SU-DHL-6 (cell line): Measurements from ENCODE around the gene RTRAF.

ENCODE experiments used
- H2AFZ ChIP-seq: fragments of 200-600 bp; sonication (generic); 2 replicates; pipeline ENCODE4 v1.6.1; 2014; ENCODE audit warnings: low read depth, mild to moderate bottlenecking, moderate library complexity, mixed read lengths, antibody characterized with exemption, low read length; ENCODE audit not compliant: severe bottlenecking
- H3F3A ChIP-seq: fragments of 200-600 bp; shearing (Covaris generic); 2 replicates; pipeline ENCODE4 v1.6.0; 2016; ENCODE audit warnings: antibody characterized with exemption, mild to moderate bottlenecking; ENCODE audit not compliant: insufficient read depth
- H3K27ac ChIP-seq: fragments of 200-600 bp; sonication (generic); 2 replicates; pipeline ENCODE4 v1.5.1; 2016; ENCODE audit warnings: low read depth, mild to moderate bottlenecking, low read length, moderate library complexity, mixed read lengths
- H3K27me3 ChIP-seq: fragments of 200-600 bp; sonication (generic), shearing (Covaris generic); 2 replicates; pipeline ENCODE4 v1.6.0; 2014; ENCODE audit warnings: mild to moderate bottlenecking, low read length
- H3K36me3 ChIP-seq: fragments of 200-600 bp; sonication (generic); 2 replicates; pipeline ENCODE4 v1.6.1; 2014; ENCODE audit warnings: mild to moderate bottlenecking, low read length, mixed read lengths
- H3K4me2 ChIP-seq: fragments of 300-600, 200-600 bp; shearing (Covaris generic), sonication (generic); 2 replicates; pipeline ENCODE4 v1.6.0; 2014; ENCODE audit warnings: low read length, low read depth, mild to moderate bottlenecking; ENCODE audit not compliant: poor library complexity, severe bottlenecking
- H3K4me3 ChIP-seq: fragments of 200-600 bp; sonication (generic); 2 replicates; pipeline ENCODE4 v1.5.1; 2014; ENCODE audit warnings: antibody characterized with exemption, low read length, mild to moderate bottlenecking, mixed read lengths; ENCODE audit not compliant: insufficient read depth, poor library complexity, severe bottlenecking
- H3K79me2 ChIP-seq: fragments of 200-600 bp; sonication (generic); 2 replicates; pipeline ENCODE4 v1.6.1; 2014; ENCODE audit warnings: mild to moderate bottlenecking, low read length, moderate library complexity; ENCODE audit not compliant: insufficient read depth
- H3K9ac ChIP-seq: fragments of 200-600 bp; sonication (generic); 2 replicates; pipeline ENCODE4 v1.7.0; 2014; ENCODE audit warnings: mild to moderate bottlenecking, low read length
- H3K9me2 ChIP-seq: fragments of 200-600 bp; sonication (generic); replicated peaks from 2 replicates; pipeline ENCODE4 v1.6.1; 2014; ENCODE audit warnings: low read length; ENCODE audit not compliant: insufficient read depth
- H3K9me3 ChIP-seq: fragments of 200-600 bp; sonication (generic); 2 replicates; pipeline ENCODE4 v1.6.1; 2014; ENCODE audit warnings: low read length, mixed read lengths; ENCODE audit not compliant: insufficient read depth
- H4K20me1 ChIP-seq: fragments of 200-600 bp; sonication (generic); 2 replicates; pipeline ENCODE4 v1.6.1; 2014; ENCODE audit warnings: low read depth, mild to moderate bottlenecking, antibody characterized with exemption, low read length, moderate library complexity, mixed read lengths
- CTCF ChIP-seq: fragments of 200-600 bp; sonication (generic); IDR thresholded peaks from one replicate; pipeline ENCODE4 v1.5.1; 2017; ENCODE audit warnings: antibody characterized with exemption, mild to moderate bottlenecking, low read length, moderate library complexity; ENCODE audit not compliant: insufficient read depth, poor library complexity, severe bottlenecking
- EZH2phosphoT487 ChIP-seq: fragments of 200-600 bp; sonication (generic), shearing (Covaris generic); conservative IDR thresholded peaks from 2 replicates; pipeline ENCODE4 v1.6.1; 2018; ENCODE audit warnings: mild to moderate bottlenecking, antibody characterized with exemption, low read length, moderate library complexity, mixed read lengths

Gene RTRAF

GRCh38 chr14:52039124-52039815, 49.9 kb downstream of the RTRAF start:
- Histone ChIP-seq H3K9ac (no peak overlapping the region), H3K36me3 (no peaks in the 10 kb centered on the region), H3K79me2 (no peaks in the 10 kb centered on the region), H3K27me3 (no peaks in the 10 kb centered on the region), H4K20me1 (no peaks in the 10 kb centered on the region), H3K27ac (no peak overlapping the region), H3K9me2 (no peaks in the 10 kb centered on the region), H3K4me2 (no peak overlapping the region), H3F3A (no peaks in the 10 kb centered on the region), H2AFZ (no peak overlapping the region), H3K9me3 (0 out of 2 replicates have a peak, but pooled peaks cover 5% of the 10 kb centered on the region), H3K4me3 (no peak overlapping the region)
- no peak for TF ChIP-seq CTCF
- TF ChIP-seq EZH2phosphoT487 = no peak

- no peak overlapping the region for H3K27ac ChIP-seq
- no peak overlapping the region for H3K9ac ChIP-seq
These were observed 51.3 kb downstream of the RTRAF start for GRCh38 chr14:52040598-52040997.

GRCh38 chr14:52042371-52043289, 53.3 kb downstream of the RTRAF start:
- Histone ChIP-seq H3K36me3 (no peaks in the 10 kb centered on the region), H3F3A (no peaks in the 10 kb centered on the region), H3K9ac (no peak overlapping the region), H3K27me3 (no peaks in the 10 kb centered on the region), H3K4me2 (no peak overlapping the region), H2AFZ (no peak overlapping the region), H3K9me3 (no peaks in the 10 kb centered on the region), H4K20me1 (no peaks in the 10 kb centered on the region), H3K9me2 (no peaks in the 10 kb centered on the region), H3K79me2 (no peaks in the 10 kb centered on the region), H3K4me3 (no peak overlapping the region), H3K27ac (no peak overlapping the region)
- TF ChIP-seq CTCF (no peak), EZH2phosphoT487 (no peak)

More at GRCh38 chr14:52040598-52040997, 51.3 kb downstream of the RTRAF start:
- Histone ChIP-seq H3K27me3 (no peaks in the 10 kb centered on the region), H4K20me1 (no peaks in the 10 kb centered on the region), H3F3A (no peaks in the 10 kb centered on the region), H3K79me2 (no peaks in the 10 kb centered on the region), H2AFZ (no peak overlapping the region), H3K36me3 (no peaks in the 10 kb centered on the region), H3K4me2 (no peak overlapping the region), H3K4me3 (no peak overlapping the region), H3K9me3 (0 out of 2 replicates have a peak, but pooled peaks cover 5% of the 10 kb centered on the region), H3K9me2 (no peaks in the 10 kb centered on the region)
- no peak for TF ChIP-seq CTCF
- no peak for TF ChIP-seq EZH2phosphoT487
